HEK293 (cell line): ENCODE data around the gene KRTAP3-2.

ENCODE experiments used
- CTCF ChIA-PET: fragments of 350-600 bp; formaldehyde crosslinking; extraction: SDS; loops from one replicate; lab custom pipeline; 2021; ENCODE audit warnings: antibody characterized with exemption; lab: Yijun Ruan, JAX
- POLR2A ChIA-PET: fragments of 300-600 bp; formaldehyde crosslinking; extraction: SDS; loops from one replicate; lab custom pipeline; 2020; ENCODE audit warnings: antibody characterized with exemption, inconsistent platforms; lab: Yijun Ruan, JAX
- H3K27ac ChIP-seq: fragments of 200-500 bp; sonication (Bioruptor generic); 2 replicates; pipeline ENCODE4 v1.5.1; 2014; ENCODE audit warnings: low read depth, low read length, control low read depth, inconsistent platforms; ENCODE audit errors: extremely low read depth
- H3K36me3 ChIP-seq, 2 experiments: fragments of 200-500 bp in 1 of 2; sonication (Bioruptor generic) in 1 of 2; 1 replicate in 1 of 2; 2 replicates in 1 of 2; pipeline ENCODE4 v1.5.1; 2014 to 2017; ENCODE audit warnings: inconsistent platforms in 2 of 2, low read length in 2 of 2; ENCODE audit not compliant: control insufficient read depth in 2 of 2, insufficient read depth in 1 of 2
- H3K4me1 ChIP-seq: fragments of 200-500 bp; sonication (Bioruptor generic); 2 replicates; pipeline ENCODE4 v1.5.1; 2014; ENCODE audit warnings: mild to moderate bottlenecking, low read length, inconsistent platforms; ENCODE audit not compliant: control insufficient read depth, insufficient read depth
- H3K4me3 ChIP-seq: 2 replicates; pipeline ENCODE4 v1.5.1; 2011; ENCODE audit warnings: low read depth, mild to moderate bottlenecking, control low read depth, low read length, moderate library complexity
- H3K9me3 ChIP-seq: fragments of 200-500 bp; sonication (Bioruptor generic); 2 replicates; pipeline ENCODE4 v1.5.1; 2014; ENCODE audit warnings: low read depth, low read length, inconsistent platforms; ENCODE audit not compliant: control insufficient read depth, insufficient read depth
- GLI4 ChIP-seq: fragments of 450-650 bp; formaldehyde crosslinking; IDR thresholded peaks from 2 replicates; pipeline ENCODE4 v1.5.1; 2016; ENCODE audit warnings: missing biosample characterization, missing genetic modification characterization
- GLIS1 ChIP-seq: fragments of 450-650 bp; formaldehyde crosslinking; IDR thresholded peaks from 2 replicates; pipeline ENCODE4 v1.5.1; 2016; ENCODE audit warnings: missing biosample characterization, missing genetic modification characterization
- REPIN1 ChIP-seq: fragments of 450-650 bp; formaldehyde crosslinking; IDR thresholded peaks from 2 replicates; pipeline ENCODE4 v1.5.1; 2017; ENCODE audit warnings: missing biosample characterization, missing genetic modification characterization, low read depth
- TCF7L2 ChIP-seq: IDR thresholded peaks from 2 replicates; pipeline ENCODE4 v1.6.1; 2011; ENCODE audit warnings: low read depth, mild to moderate bottlenecking, inconsistent platforms, low read length, moderate library complexity, borderline replicate concordance
- ZBTB17 ChIP-seq: fragments of 450-650 bp; formaldehyde crosslinking; IDR thresholded peaks from 2 replicates; pipeline ENCODE4 v1.5.1; 2016; ENCODE audit warnings: missing biosample characterization, missing genetic modification characterization
- ZBTB44 ChIP-seq: fragments of 450-650 bp; IDR thresholded peaks from 2 replicates; pipeline ENCODE4 v1.5.1; 2018; ENCODE audit warnings: missing biosample characterization, mild to moderate bottlenecking, missing genetic modification characterization
- ZBTB49 ChIP-seq: fragments of 450-650 bp; formaldehyde crosslinking; IDR thresholded peaks from 2 replicates; pipeline ENCODE4 v1.5.1; 2016; ENCODE audit warnings: missing biosample characterization, missing genetic modification characterization, low read depth
- ZFHX2 ChIP-seq: fragments of 450-650 bp; formaldehyde crosslinking; conservative IDR thresholded peaks from 2 replicates; pipeline ENCODE4 v1.5.1; 2016; ENCODE audit warnings: missing biosample characterization, missing genetic modification characterization
- ZNF155 ChIP-seq: fragments of 450-650 bp; formaldehyde crosslinking; IDR thresholded peaks from 2 replicates; pipeline ENCODE4 v1.5.1; 2016; ENCODE audit warnings: missing biosample characterization, missing genetic modification characterization
- ZNF169 ChIP-seq: fragments of 450-650 bp; formaldehyde crosslinking; IDR thresholded peaks from 2 replicates; pipeline ENCODE4 v1.5.1; 2016; ENCODE audit warnings: missing biosample characterization, missing genetic modification characterization
- ZNF174 ChIP-seq: fragments of 450-650 bp; formaldehyde crosslinking; IDR thresholded peaks from 2 replicates; pipeline ENCODE4 v1.5.0; 2017; ENCODE audit warnings: missing biosample characterization, mild to moderate bottlenecking, missing genetic modification characterization
- ZNF175 ChIP-seq: fragments of 450-650 bp; formaldehyde crosslinking; IDR thresholded peaks from 2 replicates; pipeline ENCODE4 v1.5.1; 2016; ENCODE audit warnings: missing biosample characterization, missing genetic modification characterization
- ZNF223 ChIP-seq: fragments of 450-650 bp; formaldehyde crosslinking; IDR thresholded peaks from 2 replicates; pipeline ENCODE4 v1.5.1; 2016; ENCODE audit warnings: missing biosample characterization, missing genetic modification characterization
- ZNF311 ChIP-seq: fragments of 450-650 bp; formaldehyde crosslinking; IDR thresholded peaks from 2 replicates; pipeline ENCODE4 v1.5.1; 2017; ENCODE audit warnings: missing biosample characterization, missing genetic modification characterization, borderline replicate concordance
- ZNF366 ChIP-seq: fragments of 450-650 bp; formaldehyde crosslinking; conservative IDR thresholded peaks from 2 replicates; pipeline ENCODE4 v1.5.1; 2016; ENCODE audit warnings: missing biosample characterization, missing genetic modification characterization
- ZNF473 ChIP-seq: fragments of 450-650 bp; formaldehyde crosslinking; IDR thresholded peaks from 2 replicates; pipeline ENCODE4 v1.5.1; 2017; ENCODE audit warnings: missing biosample characterization, missing genetic modification characterization
- ZNF501 ChIP-seq: fragments of 450-650 bp; formaldehyde crosslinking; IDR thresholded peaks from 2 replicates; pipeline ENCODE4 v1.5.1; 2016; ENCODE audit warnings: missing biosample characterization, missing genetic modification characterization
- ZNF639 ChIP-seq: fragments of 450-650 bp; formaldehyde crosslinking; IDR thresholded peaks from 2 replicates; pipeline ENCODE4 v1.5.1; 2016; ENCODE audit warnings: missing biosample characterization, missing genetic modification characterization
- ZNF654 ChIP-seq: fragments of 450-650 bp; formaldehyde crosslinking; IDR thresholded peaks from 2 replicates; pipeline ENCODE4 v1.5.1; 2016; ENCODE audit warnings: low read depth, missing biosample characterization, missing genetic modification characterization
- ZNF660 ChIP-seq: fragments of 450-650 bp; IDR thresholded peaks from 2 replicates; pipeline ENCODE4 v1.5.1; 2018; ENCODE audit warnings: missing biosample characterization, mild to moderate bottlenecking, missing genetic modification characterization
- ZNF670 ChIP-seq: fragments of 450-650 bp; formaldehyde crosslinking; IDR thresholded peaks from 2 replicates; pipeline ENCODE4 v1.5.1; 2016; ENCODE audit warnings: missing biosample characterization, missing genetic modification characterization, low read depth
- ZNF692 ChIP-seq: fragments of 450-650 bp; formaldehyde crosslinking; IDR thresholded peaks from 2 replicates; pipeline ENCODE4 v1.5.1; 2016; ENCODE audit warnings: missing biosample characterization, missing genetic modification characterization
- ZNF792 ChIP-seq: fragments of 450-650 bp; formaldehyde crosslinking; IDR thresholded peaks from 2 replicates; pipeline ENCODE4 v1.5.1; 2016; ENCODE audit warnings: missing biosample characterization, missing genetic modification characterization
- ZSCAN18 ChIP-seq: fragments of 450-650 bp; formaldehyde crosslinking; IDR thresholded peaks from 2 replicates; pipeline ENCODE4 v1.5.1; 2016; ENCODE audit warnings: missing biosample characterization, missing genetic modification characterization
- ZSCAN23 ChIP-seq: fragments of 450-650 bp; formaldehyde crosslinking; IDR thresholded peaks from 2 replicates; pipeline ENCODE4 v1.5.1; 2016; ENCODE audit warnings: missing biosample characterization, missing genetic modification characterization

Gene KRTAP3-2

GRCh38 chr17:40950176-40950575, 49.5 kb downstream of the KRTAP3-2 start:
- no peak overlapping the region for H3K27ac ChIP-seq
- ChIA-PET CTCF (interaction anchor here (0.6 to 1.0 kb wide), 2 partner anchors 11 to 402 kb away, joined by 3 read pairs; no protein-coding TSS in a partner anchor), POLR2A (no interaction called here)
- H3K9me3 ChIP-seq, result no peaks in the 10 kb centered on the region
- H3K36me3 ChIP-seq, result no peaks in the 10 kb centered on the region
- no peaks in the 10 kb centered on the region for H3K4me1 ChIP-seq
- H3K4me3 ChIP-seq, result no peak overlapping the region
- TF ChIP-seq ZNF654 (no peak), REPIN1 (tag by site-specific recombination) (no peak), ZNF670 (no peak), GLI4 (tag by site-specific recombination) (no peak), ZNF175 (tag by site-specific recombination) (no peak), ZNF174 (tag by site-specific recombination) (no peak), ZNF501 (no peak), ZNF223 (tag by site-specific recombination) (no peak), ZBTB17 (tag by site-specific recombination) (no peak), TCF7L2 (no peak), ZNF311 (tag by site-specific recombination) (no peak), ZBTB49 (tag by site-specific recombination) (no peak), ZNF639 (tag by site-specific recombination) (no peak), ZNF692 (no peak), ZNF792 (no peak), GLIS1 (tag by site-specific recombination) (no peak), ZNF169 (no peak)

- no peaks in the 10 kb centered on the region for H3K9me3 ChIP-seq
- H3K4me1 ChIP-seq, result no peaks in the 10 kb centered on the region
- ChIA-PET POLR2A (no interaction called here), CTCF (interaction anchor here (0.7 to 1.0 kb wide), 2 partner anchors 12 to 47 kb away, joined by 3 read pairs; no protein-coding TSS in a partner anchor)
- H3K27ac ChIP-seq, result no peak overlapping the region
- H3K4me3 ChIP-seq, result no peak overlapping the region
- TF ChIP-seq ZNF501 (no peak), ZSCAN23 (tag by site-specific recombination) (no peak), ZBTB44 (tag by site-specific recombination) (no peak), ZSCAN18 (tag by site-specific recombination) (no peak), ZNF366 (tag by site-specific recombination) (no peak), ZNF155 (tag by site-specific recombination) (no peak), ZNF473 (tag by site-specific recombination) (no peak), ZNF660 (tag by site-specific recombination) (no peak), ZFHX2 (tag by site-specific recombination) (no peak)
- TF ChIP-seq, all 188 proteins: peak for 0
- no peaks in the 10 kb centered on the region for H3K36me3 ChIP-seq
Measured at GRCh38 chr17:40949418-40949817, 50.3 kb downstream of the KRTAP3-2 start.
